CD4-positive, alpha-beta T cell treated with Interleukin-21 for 1 hour (primary cell): ENCODE measurements around the gene RANBP3L.
"Not testable (repeated sequence)": the region's sequence is repeated elsewhere in the genome, so short reads cannot be mapped to it uniquely, and the experiment has no call there.

ENCODE experiments used
- DNase-seq: peaks from one replicate; pipeline ENCODE4 v3.0.0-alpha.2; 2020

Gene RANBP3L

GRCh38 chr5:36301858-36302603, at the start of gene RANBP3L:
Gene RANBP3L (minus strand): TSS chr5:36301902. CDS start chr5:36301416, 486 bp downstream.
- no peak for DNase-seq

GRCh38 chr5:36346896-36347690, 45.4 kb upstream of the RANBP3L start:
- no peak for DNase-seq

GRCh38 chr5:36344899-36345298, 43.2 kb upstream of the RANBP3L start:
- no peak for DNase-seq

- not testable (repeated sequence) for DNase-seq
These were observed 40.0 kb upstream of the RANBP3L start for GRCh38 chr5:36341720-36342119.

GRCh38 chr5:36337597-36337996, 35.9 kb upstream of the RANBP3L start:
- DNase-seq, result no peak

- DNase-seq, result no peak
These were observed 32.6 kb upstream of the RANBP3L start for GRCh38 chr5:36334315-36334714.

- DNase-seq, result not testable (repeated sequence)
These were observed 31.0 kb upstream of the RANBP3L start for GRCh38 chr5:36332720-36333119.

GRCh38 chr5:36325196-36325595, 23.5 kb upstream of the RANBP3L start:
- no peak for DNase-seq

- DNase-seq, result no peak
These were observed 22.5 kb upstream of the RANBP3L start for GRCh38 chr5:36323926-36324781.

- no peak for DNase-seq
These were observed 11.4 kb upstream of the RANBP3L start for GRCh38 chr5:36312953-36313672.

GRCh38 chr5:36311956-36312355, 10.3 kb upstream of the RANBP3L start:
- no peak for DNase-seq

GRCh38 chr5:36310138-36310537, 8.4 kb upstream of the RANBP3L start:
- DNase-seq, result no peak

GRCh38 chr5:36305571-36306326, 4.0 kb upstream of the RANBP3L start:
- DNase-seq, result peak; percentile 14

- DNase-seq, result no peak
These were observed 2.5 kb upstream of the RANBP3L start for GRCh38 chr5:36304095-36304805.

GRCh38 chr5:36300927-36301540, 668 bp downstream of the RANBP3L start:
- DNase-seq, result no peak

- DNase-seq, result no peak
These were observed 1.3 kb downstream of the RANBP3L start for GRCh38 chr5:36300191-36300926.

- no peak for DNase-seq
These were observed 3.1 kb downstream of the RANBP3L start for GRCh38 chr5:36298552-36298951.

GRCh38 chr5:36297653-36298052, 4.0 kb downstream of the RANBP3L start:
- no peak for DNase-seq

GRCh38 chr5:36285837-36286615, 15.7 kb downstream of the RANBP3L start:
- no peak for DNase-seq
